GM06990 (cell line): ENCODE measurements around the gene USP24.

Source experiments
- DNase-seq: peaks from one replicate; pipeline ENCODE4 v3.0.0-alpha.2; 2011; ENCODE audit not compliant: insufficient read length; ENCODE audit errors: extremely low read depth
- H3K27me3 ChIP-seq: replicated peaks from 2 replicates; pipeline ENCODE4 v1.6.0; 2011; ENCODE audit warnings: low read length; ENCODE audit not compliant: control insufficient read depth, insufficient read depth
- H3K36me3 ChIP-seq: 2 replicates; pipeline ENCODE4 v1.5.1; 2011; ENCODE audit warnings: low read length; ENCODE audit not compliant: control insufficient read depth, insufficient read depth
- H3K4me3 ChIP-seq: replicated peaks from 2 replicates; pipeline ENCODE4 v1.5.1; 2011; ENCODE audit warnings: low read depth, mild to moderate bottlenecking, control low read depth, low read length
- TF ChIP-seq, protein P1 (sequence below): IDR thresholded peaks from 2 replicates; pipeline ENCODE4 v1.5.1; 2011; ENCODE audit warnings: low read length, control low read depth, mild to moderate bottlenecking, inconsistent platforms; ENCODE audit not compliant: insufficient read depth, poor library complexity, severe bottlenecking

The USP24 gene

DNA sequence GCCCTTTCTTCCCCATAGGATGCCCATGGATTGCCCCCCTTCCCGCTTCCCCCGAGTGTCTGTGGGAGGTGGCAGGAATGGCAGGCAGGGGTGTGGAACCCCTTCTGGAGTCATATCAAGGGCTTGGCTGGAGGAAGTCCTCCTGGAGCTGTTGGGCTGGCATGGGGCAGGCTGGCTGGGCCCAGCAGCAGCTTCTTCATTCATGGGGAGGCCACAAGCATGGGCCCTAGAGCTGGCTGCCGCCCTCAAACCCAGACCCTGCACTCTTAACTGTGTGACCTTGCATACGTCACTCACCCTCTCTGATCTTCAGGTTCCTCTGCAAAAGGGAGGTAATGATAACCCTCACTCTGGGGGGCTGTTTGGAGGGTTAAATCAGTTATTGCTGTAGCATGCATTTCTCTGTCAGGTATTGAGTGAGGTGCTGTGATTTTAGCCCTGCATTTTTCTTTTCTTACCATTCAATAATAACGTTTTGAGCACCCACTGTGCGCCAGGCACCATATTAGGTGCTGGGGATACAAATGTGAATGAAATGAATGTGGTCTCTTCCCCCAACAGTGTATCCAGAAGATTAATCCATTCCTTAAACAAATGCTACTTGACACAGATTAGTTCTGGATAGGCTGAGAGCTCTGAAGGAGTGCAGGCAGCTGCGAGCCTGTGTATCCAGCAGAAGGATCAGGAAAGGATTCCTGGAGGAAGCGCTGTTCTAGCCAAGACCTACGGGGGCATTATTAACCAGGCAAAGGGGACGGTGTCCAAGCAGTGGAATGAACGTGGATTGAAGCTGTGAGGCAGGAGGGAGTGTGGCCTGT, 166.5 kb downstream of the USP24 start:
- no peaks in the 10 kb centered on the region; the same call in 1 of the 2 replicates for H3K27me3 ChIP-seq
- no peak for DNase-seq
- no peak overlapping the region for H3K4me3 ChIP-seq
- H3K36me3 ChIP-seq: no peaks in the 10 kb centered on the region
- TF ChIP-seq, protein P1, sequence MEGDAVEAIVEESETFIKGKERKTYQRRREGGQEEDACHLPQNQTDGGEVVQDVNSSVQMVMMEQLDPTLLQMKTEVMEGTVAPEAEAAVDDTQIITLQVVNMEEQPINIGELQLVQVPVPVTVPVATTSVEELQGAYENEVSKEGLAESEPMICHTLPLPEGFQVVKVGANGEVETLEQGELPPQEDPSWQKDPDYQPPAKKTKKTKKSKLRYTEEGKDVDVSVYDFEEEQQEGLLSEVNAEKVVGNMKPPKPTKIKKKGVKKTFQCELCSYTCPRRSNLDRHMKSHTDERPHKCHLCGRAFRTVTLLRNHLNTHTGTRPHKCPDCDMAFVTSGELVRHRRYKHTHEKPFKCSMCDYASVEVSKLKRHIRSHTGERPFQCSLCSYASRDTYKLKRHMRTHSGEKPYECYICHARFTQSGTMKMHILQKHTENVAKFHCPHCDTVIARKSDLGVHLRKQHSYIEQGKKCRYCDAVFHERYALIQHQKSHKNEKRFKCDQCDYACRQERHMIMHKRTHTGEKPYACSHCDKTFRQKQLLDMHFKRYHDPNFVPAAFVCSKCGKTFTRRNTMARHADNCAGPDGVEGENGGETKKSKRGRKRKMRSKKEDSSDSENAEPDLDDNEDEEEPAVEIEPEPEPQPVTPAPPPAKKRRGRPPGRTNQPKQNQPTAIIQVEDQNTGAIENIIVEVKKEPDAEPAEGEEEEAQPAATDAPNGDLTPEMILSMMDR: no peak

DNA sequence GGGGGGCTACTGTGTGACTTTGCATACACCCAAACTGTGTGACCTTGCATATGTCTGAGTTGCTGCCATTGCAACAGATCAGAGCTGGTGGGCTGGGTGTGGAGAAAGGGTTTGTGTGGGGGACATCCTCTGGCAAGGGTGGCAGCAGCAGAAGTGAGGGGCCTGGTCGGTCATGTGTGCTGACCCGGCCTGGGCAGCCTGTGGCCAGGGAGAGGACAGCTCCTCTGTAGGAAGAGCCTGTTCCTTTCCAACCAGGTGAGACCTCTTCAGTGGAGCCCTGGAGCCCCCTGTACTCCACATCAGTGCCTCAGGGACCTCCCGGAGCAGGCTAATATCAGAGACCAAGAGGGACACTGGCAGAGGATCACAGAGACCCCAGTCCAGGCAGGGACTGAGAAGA, 167.6 kb downstream of the USP24 start:
- Histone ChIP-seq H3K4me3 (no peak overlapping the region), H3K27me3 (no peaks in the 10 kb centered on the region; the same call in 1 of the 2 replicates), H3K36me3 (no peaks in the 10 kb centered on the region)
- TF ChIP-seq, protein P1: no peak
- no peak for DNase-seq

DNA sequence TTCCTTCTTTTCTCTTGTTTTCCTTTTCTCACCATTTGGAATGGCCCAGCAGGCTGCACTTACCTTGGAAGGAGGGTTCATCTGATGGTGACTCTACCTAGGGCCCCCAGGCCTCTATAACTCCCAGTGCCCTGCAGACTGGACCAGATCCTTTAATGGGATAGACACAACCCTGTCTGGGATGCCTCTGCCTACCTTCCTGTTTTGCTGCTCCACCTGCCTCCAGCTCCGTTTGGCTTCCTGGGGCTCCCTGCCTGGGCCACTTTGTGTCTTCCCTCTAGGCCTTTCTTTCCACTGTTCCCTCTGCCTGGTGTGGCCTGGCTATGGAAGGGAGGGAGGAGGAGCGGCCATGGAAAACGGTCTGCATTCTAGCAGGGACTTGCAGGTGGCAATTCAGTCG, 168.3 kb downstream of the USP24 start:
- H3K27me3 ChIP-seq: no peaks in the 10 kb centered on the region; the same call in 1 of the 2 replicates
- TF ChIP-seq, protein P1: no peak
- H3K36me3 ChIP-seq: no peaks in the 10 kb centered on the region
- H3K4me3 ChIP-seq: no peak overlapping the region
- no peak for DNase-seq

DNA sequence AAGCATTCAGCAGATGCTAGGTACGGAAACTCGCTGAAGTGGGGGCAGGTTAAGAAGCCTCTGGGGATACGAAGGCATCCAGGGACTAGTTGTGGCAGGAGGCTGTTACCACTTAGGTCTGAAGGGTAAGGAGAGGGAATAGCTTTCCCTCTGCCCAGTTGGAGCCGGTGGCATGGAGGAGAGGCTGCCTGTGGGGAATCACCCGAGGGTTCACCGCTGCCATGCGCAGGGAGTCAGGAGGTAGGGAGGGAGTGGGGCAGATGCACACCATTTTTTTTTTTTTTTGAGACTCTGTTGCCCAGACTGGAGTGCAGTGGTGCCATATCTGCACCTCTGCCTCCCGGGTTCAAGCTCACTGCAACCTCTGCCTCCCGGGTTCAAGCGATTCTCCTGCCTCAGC, 169.7 kb downstream of the USP24 start:
- DNase-seq: no peak
- H3K27me3 ChIP-seq: no peaks in the 10 kb centered on the region; the same call in none of the 2 replicates
- H3K4me3 ChIP-seq: no peak overlapping the region
- TF ChIP-seq, protein P1: no peak
- H3K36me3 ChIP-seq: no peaks in the 10 kb centered on the region

DNA sequence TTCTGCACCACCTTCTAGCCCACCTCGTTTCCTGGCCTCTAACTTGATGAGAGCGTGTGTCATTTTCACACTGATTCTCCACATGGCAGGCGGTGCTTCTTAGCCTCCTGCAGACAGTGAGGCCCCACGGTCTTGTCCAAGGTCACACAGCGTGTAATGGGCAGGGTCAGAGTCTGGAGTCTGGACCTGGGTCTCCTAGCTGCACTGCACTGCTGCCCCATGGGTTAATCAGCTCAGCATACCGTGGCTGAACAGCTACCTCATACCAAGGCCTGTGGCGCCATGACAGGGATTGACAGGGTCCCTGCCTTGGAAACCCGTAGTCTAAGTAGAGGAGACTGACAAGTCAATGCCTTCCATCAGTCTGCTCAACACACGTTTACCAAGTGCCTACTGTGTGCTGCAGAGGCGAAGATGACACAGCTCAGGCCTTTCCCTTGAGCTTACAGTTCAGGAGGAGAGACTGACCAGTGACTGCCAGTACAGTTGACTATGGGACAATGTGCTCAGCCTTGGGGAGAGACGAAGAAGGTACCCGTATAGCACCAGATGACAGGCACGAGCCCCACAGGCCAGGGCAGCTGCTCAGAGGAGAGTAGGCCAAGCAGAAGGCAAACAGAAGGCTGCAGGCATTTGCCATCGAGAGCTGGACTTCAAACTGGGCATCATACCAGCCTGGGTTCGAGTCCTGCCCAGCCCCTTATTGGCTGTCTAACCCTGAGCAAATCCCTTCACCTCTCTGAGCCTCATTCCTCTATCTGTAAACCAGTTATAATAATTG, 170.4 kb downstream of the USP24 start:
- TF ChIP-seq, protein P1: no peak
- H3K27me3 ChIP-seq: peaks cover 2% of the 10 kb centered on the region
- DNase-seq: no peak
- H3K36me3 ChIP-seq: no peaks in the 10 kb centered on the region
- H3K4me3 ChIP-seq: no peak overlapping the region
